ENCODE results near the gene SPATA16. TPM values are rescaled to one million over a fixed set of nuclear protein-coding genes. Genes with fewer than 3 reads are reported as not detected.
"Not testable (repeated sequence)": the region's sequence is repeated elsewhere in the genome, so short reads cannot be mapped to it uniquely, and the experiment has no call there.

The SPATA16 gene
- total and polyA plus RNA-seq, 2 donors (not counting 1 experiment from before 2014, with no cell fraction given) = not detected

GRCh38 chr3:173173652-173174051 lies 32.6 kb upstream of the SPATA16 start:
- H3K4me3 Mint-ChIP-seq = no peak overlapping the region
- no peak overlapping the region for H3K27ac Mint-ChIP-seq
- Histone ChIP-seq H4K20me1 (ENCODE audit: control insufficient read depth, insufficient read depth, low read length, poor library complexity, severe bottlenecking) (no peaks in the 10 kb centered on the region), H2AFZ (ENCODE audit: insufficient read depth, low read depth, low read length, poor library complexity, severe bottlenecking) (no peak overlapping the region), H3K4me2 (replicated peaks; ENCODE audit: low read depth, low read length, poor library complexity, severe bottlenecking) (no peak overlapping the region), H3K79me2 (ENCODE audit: control insufficient read depth, insufficient read depth, low read length) (no peaks in the 10 kb centered on the region), H3K4me3 (ENCODE audit: control extremely low read depth in 1 of 5, extremely low read depth in 1 of 5, insufficient read depth in 1 of 5, low read depth in 2 of 5, low read length in 4 of 5) (no peak overlapping the region), H3K9me3 (ENCODE audit: control extremely low read depth in 1 of 3, control insufficient read depth in 2 of 3, insufficient read depth in 1 of 3, low read length in 2 of 3) (no peaks in the 10 kb centered on the region), H3K27ac (ENCODE audit: low read length in 2 of 2) (no peak overlapping the region), H3K27me3 (replicated peaks in 1 of 4; ENCODE audit: control extremely low read depth in 1 of 4, control insufficient read depth in 3 of 4, insufficient read depth in 4 of 4, low read length in 3 of 4) (no peaks in the 10 kb centered on the region), H3K9ac (ENCODE audit: low read length) (no peak overlapping the region), H3K36me3 (replicated peaks in 1 of 2; ENCODE audit: control extremely low read depth in 1 of 2, control insufficient read depth in 1 of 2, extremely low read depth in 1 of 2, insufficient read depth in 2 of 2, low read length in 1 of 2) (no peaks in the 10 kb centered on the region), H3K4me1 (ENCODE audit: control insufficient read depth in 2 of 2, insufficient read depth in 2 of 2, low read length in 2 of 2) (no peaks in the 10 kb centered on the region)
- POLR2A ChIA-PET = no interaction called here
- ATAC-seq (ENCODE audit: low read depth) = no peak
- no peaks in the 10 kb centered on the region for H3K27me3 Mint-ChIP-seq
- intact Hi-C loops (cut with micrococcal nuclease) = no loop called here
- TF ChIP-seq EZH2 (IDR thresholded peaks at IDR 0.05; ENCODE audit: borderline replicate concordance, insufficient read depth, low read depth, low read length, poor library complexity, severe bottlenecking) = no peak
- no peak for TF ChIP-seq CTCF (IDR thresholded peaks at IDR 0.05)
- no peaks in the 10 kb centered on the region for H3K4me1 Mint-ChIP-seq
- CTCF ChIA-PET = no interaction called here
- no peaks in the 10 kb centered on the region for H3K9me3 Mint-ChIP-seq (ENCODE audit: insufficient read depth)
- WGBS (ENCODE audit: insufficient coverage) = no CpG with 5 or more reads among the region's 2 CpGs
- DNase-seq = no peak

- H2AFZ ChIP-seq (ENCODE audit: insufficient read depth, low read depth, low read length, poor library complexity, severe bottlenecking); H3K27ac Mint-ChIP-seq; H3K36me3 ChIP-seq (replicated peaks in 1 of 2; ENCODE audit: control extremely low read depth in 1 of 2, control insufficient read depth in 1 of 2, extremely low read depth in 1 of 2, insufficient read depth in 2 of 2, low read length in 1 of 2); H3K79me2 ChIP-seq (ENCODE audit: control insufficient read depth, insufficient read depth, low read length); H3K4me1 ChIP-seq (ENCODE audit: control insufficient read depth in 2 of 2, insufficient read depth in 2 of 2, low read length in 2 of 2); H3K27ac ChIP-seq (ENCODE audit: low read length in 2 of 2); H3K9me3 ChIP-seq (ENCODE audit: control extremely low read depth in 1 of 3, control insufficient read depth in 2 of 3, insufficient read depth in 1 of 3, low read length in 2 of 3); H3K4me3 Mint-ChIP-seq; H3K4me2 ChIP-seq (replicated peaks; ENCODE audit: low read depth, low read length, poor library complexity, severe bottlenecking); H4K20me1 ChIP-seq (ENCODE audit: control insufficient read depth, insufficient read depth, low read length, poor library complexity, severe bottlenecking); intact Hi-C loops (cut with micrococcal nuclease); H3K4me3 ChIP-seq (ENCODE audit: control extremely low read depth in 1 of 5, extremely low read depth in 1 of 5, insufficient read depth in 1 of 5, low read depth in 2 of 5, low read length in 4 of 5); H3K27me3 Mint-ChIP-seq; CTCF ChIA-PET; POLR2A ChIA-PET; H3K9me3 Mint-ChIP-seq (ENCODE audit: insufficient read depth); H3K27me3 ChIP-seq (replicated peaks in 1 of 4; ENCODE audit: control extremely low read depth in 1 of 4, control insufficient read depth in 3 of 4, insufficient read depth in 4 of 4, low read length in 3 of 4); H3K4me1 Mint-ChIP-seq; ATAC-seq (ENCODE audit: low read depth); H3K9ac ChIP-seq (ENCODE audit: low read length); DNase-seq: not testable (repeated sequence)
- WGBS (ENCODE audit: insufficient coverage) = 89% methylated on average over 5 of the region's 8 CpGs
These were observed 18.1 kb upstream of the SPATA16 start for GRCh38 chr3:173159139-173159538.

- H3K27ac Mint-ChIP-seq; H3K27me3 ChIP-seq (replicated peaks in 1 of 4; ENCODE audit: control extremely low read depth in 1 of 4, control insufficient read depth in 3 of 4, insufficient read depth in 4 of 4, low read length in 3 of 4); ATAC-seq (ENCODE audit: low read depth); H3K4me3 ChIP-seq (ENCODE audit: control extremely low read depth in 1 of 5, extremely low read depth in 1 of 5, insufficient read depth in 1 of 5, low read depth in 2 of 5, low read length in 4 of 5); H3K36me3 ChIP-seq (replicated peaks in 1 of 2; ENCODE audit: control extremely low read depth in 1 of 2, control insufficient read depth in 1 of 2, extremely low read depth in 1 of 2, insufficient read depth in 2 of 2, low read length in 1 of 2); H4K20me1 ChIP-seq (ENCODE audit: control insufficient read depth, insufficient read depth, low read length, poor library complexity, severe bottlenecking); intact Hi-C loops (cut with micrococcal nuclease); H3K27me3 Mint-ChIP-seq; H3K9me3 ChIP-seq (ENCODE audit: control extremely low read depth in 1 of 3, control insufficient read depth in 2 of 3, insufficient read depth in 1 of 3, low read length in 2 of 3); H3K4me2 ChIP-seq (replicated peaks; ENCODE audit: low read depth, low read length, poor library complexity, severe bottlenecking); CTCF ChIA-PET; DNase-seq; H3K79me2 ChIP-seq (ENCODE audit: control insufficient read depth, insufficient read depth, low read length); H3K9ac ChIP-seq (ENCODE audit: low read length); H3K9me3 Mint-ChIP-seq (ENCODE audit: insufficient read depth); H3K27ac ChIP-seq (ENCODE audit: low read length in 2 of 2); H3K4me1 Mint-ChIP-seq; H3K4me3 Mint-ChIP-seq; POLR2A ChIA-PET; H2AFZ ChIP-seq (ENCODE audit: insufficient read depth, low read depth, low read length, poor library complexity, severe bottlenecking); H3K4me1 ChIP-seq (ENCODE audit: control insufficient read depth in 2 of 2, insufficient read depth in 2 of 2, low read length in 2 of 2): not testable (repeated sequence)
- 96% methylated on average over 7 of the region's 9 CpGs for WGBS (ENCODE audit: insufficient coverage)
These were observed 15.5 kb upstream of the SPATA16 start for GRCh38 chr3:173156533-173156932.

Measured in B cell (primary cell).